ENCODE data around the gene PSMG4.

Gene PSMG4

GRCh38 chr6:3303795-3304411, 45.2 kb downstream of the PSMG4 start:
- Histone ChIP-seq H3K4me2 (ENCODE audit: low read depth, low read length) (no peak overlapping the region), H3K36me3 (replicated peaks; ENCODE audit: insufficient read depth, low read length) (no peaks in the 10 kb centered on the region), H3K9me2 (replicated peaks; ENCODE audit: insufficient read depth, low read length) (no peaks in the 10 kb centered on the region), H3K9me3 (replicated peaks; ENCODE audit: insufficient read depth, low read length) (no peaks in the 10 kb centered on the region), H3K4me3 (ENCODE audit: low read length) (no peak overlapping the region), H3F3A (ENCODE audit: insufficient read depth, low read length) (no peaks in the 10 kb centered on the region), H3K9ac (ENCODE audit: low read length) (no peak overlapping the region), H2AFZ (ENCODE audit: low read length) (no peak overlapping the region), H3K79me2 (ENCODE audit: low read length) (no peaks in the 10 kb centered on the region), H3K27me3 (replicated peaks; ENCODE audit: insufficient read depth, low read length) (no peaks in the 10 kb centered on the region), H3K27ac (ENCODE audit: low read length) (no peak overlapping the region), H4K20me1 (ENCODE audit: insufficient read depth, low read length) (no peaks in the 10 kb centered on the region), H3K4me1 (ENCODE audit: low read length) (no peaks in the 10 kb centered on the region)
- no peak for DNase-seq
- TF ChIP-seq CTCF (IDR thresholded peaks at IDR 0.05; ENCODE audit: low read length), result no peak
- no peak for TF ChIP-seq EZH2phosphoT487 (IDR thresholded peaks at IDR 0.05; ENCODE audit: low read length)
- TF ChIP-seq EZH2 (optimal IDR thresholded peaks at IDR 0.05; ENCODE audit: low read depth, low read length), result no peak

DNA sequence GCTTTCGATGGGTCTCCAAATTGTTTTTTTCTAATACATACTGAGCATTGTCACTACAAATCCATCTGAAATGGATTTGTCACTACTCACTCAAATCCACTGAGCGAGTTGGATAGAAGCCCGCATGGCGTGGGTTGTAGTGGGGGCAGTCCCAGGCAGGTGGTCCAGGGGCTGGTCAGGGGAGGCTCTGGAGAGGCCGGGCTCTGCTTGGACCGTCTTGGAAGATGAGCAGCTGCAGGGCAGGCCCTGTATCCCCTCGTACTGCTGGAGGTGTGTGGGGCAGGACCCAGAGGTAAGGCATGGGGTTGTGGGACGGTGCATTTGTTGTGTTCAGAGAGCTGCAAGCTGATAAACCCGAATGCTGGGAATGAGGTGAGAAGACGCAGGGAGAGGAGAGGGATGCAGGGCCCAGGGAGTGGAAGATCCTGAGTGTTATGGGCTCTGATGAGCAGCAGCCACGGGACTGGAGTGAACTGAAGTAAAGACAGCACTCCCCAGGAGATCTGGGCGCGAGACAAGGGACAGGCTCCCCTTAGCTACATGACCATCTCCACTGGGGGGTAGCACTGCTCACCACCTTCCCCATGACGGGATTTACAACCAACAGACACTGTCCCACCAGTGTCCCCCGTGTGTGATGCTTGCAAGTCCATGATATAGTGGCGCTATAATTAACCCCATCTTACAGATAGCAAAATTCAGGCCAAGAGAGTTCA, 45.9 kb downstream of the PSMG4 start:
- Histone ChIP-seq H3F3A (ENCODE audit: insufficient read depth, low read length) (no peaks in the 10 kb centered on the region), H3K4me1 (ENCODE audit: low read length) (no peaks in the 10 kb centered on the region), H3K79me2 (ENCODE audit: low read length) (no peaks in the 10 kb centered on the region), H3K27me3 (replicated peaks; ENCODE audit: insufficient read depth, low read length) (no peaks in the 10 kb centered on the region), H3K4me3 (ENCODE audit: low read length) (no peak overlapping the region), H3K9me3 (replicated peaks; ENCODE audit: insufficient read depth, low read length) (no peaks in the 10 kb centered on the region), H3K36me3 (replicated peaks; ENCODE audit: insufficient read depth, low read length) (no peaks in the 10 kb centered on the region), H3K9me2 (replicated peaks; ENCODE audit: insufficient read depth, low read length) (no peaks in the 10 kb centered on the region), H3K4me2 (ENCODE audit: low read depth, low read length) (no peak overlapping the region), H4K20me1 (ENCODE audit: insufficient read depth, low read length) (no peaks in the 10 kb centered on the region), H3K27ac (ENCODE audit: low read length) (no peak overlapping the region), H3K9ac (ENCODE audit: low read length) (no peak overlapping the region), H2AFZ (ENCODE audit: low read length) (no peak overlapping the region)
- DNase-seq, result no peak
- TF ChIP-seq EZH2 (optimal IDR thresholded peaks at IDR 0.05; ENCODE audit: low read depth, low read length) (no peak), CTCF (IDR thresholded peaks at IDR 0.05; ENCODE audit: low read length) (no peak), EZH2phosphoT487 (IDR thresholded peaks at IDR 0.05; ENCODE audit: low read length) (no peak)

GRCh38 chr6:3305216-3305565, 46.4 kb downstream of the PSMG4 start:
- no peaks in the 10 kb centered on the region for H3K9me2 ChIP-seq (replicated peaks; ENCODE audit: insufficient read depth, low read length)
- H3K4me3 ChIP-seq (ENCODE audit: low read length), result no peak overlapping the region
- H2AFZ ChIP-seq (ENCODE audit: low read length), result no peak overlapping the region
- no peak for DNase-seq
- H3F3A ChIP-seq (ENCODE audit: insufficient read depth, low read length), result no peaks in the 10 kb centered on the region
- no peak overlapping the region for H3K4me2 ChIP-seq (ENCODE audit: low read depth, low read length)
- H3K79me2 ChIP-seq (ENCODE audit: low read length), result no peaks in the 10 kb centered on the region
- no peak overlapping the region for H3K9ac ChIP-seq (ENCODE audit: low read length)
- no peak for TF ChIP-seq CTCF (IDR thresholded peaks at IDR 0.05; ENCODE audit: low read length)
- no peak for TF ChIP-seq EZH2 (optimal IDR thresholded peaks at IDR 0.05; ENCODE audit: low read depth, low read length)
- TF ChIP-seq EZH2phosphoT487 (IDR thresholded peaks at IDR 0.05; ENCODE audit: low read length), result no peak
- H3K27ac ChIP-seq (ENCODE audit: low read length), result no peak overlapping the region
- H3K4me1 ChIP-seq (ENCODE audit: low read length), result no peaks in the 10 kb centered on the region
- H3K9me3 ChIP-seq (replicated peaks; ENCODE audit: insufficient read depth, low read length), result no peaks in the 10 kb centered on the region
- H3K36me3 ChIP-seq (replicated peaks; ENCODE audit: insufficient read depth, low read length), result no peaks in the 10 kb centered on the region
- H4K20me1 ChIP-seq (ENCODE audit: insufficient read depth, low read length), result no peaks in the 10 kb centered on the region
- no peaks in the 10 kb centered on the region for H3K27me3 ChIP-seq (replicated peaks; ENCODE audit: insufficient read depth, low read length)

Data from MM.1S (cell line).